ENCODE measurements around the gene SCMH1. TPM values are rescaled to one million over a fixed set of nuclear protein-coding genes. Genes with fewer than 3 reads are reported as not detected.

Gene SCMH1
- total RNA-seq, 1 experiment from 2014 or later = 16.5 TPM

- Histone ChIP-seq H2AFZ (ENCODE audit: low read length) (no peak overlapping the region), H3K56ac (ENCODE audit: insufficient read length, low read depth, low read length) (no peak overlapping the region), H2BK5ac (ENCODE audit: insufficient read length, low read length) (no peak overlapping the region), H2AK5ac (ENCODE audit: insufficient read length, low read length) (no peak overlapping the region), H3K79me2 (ENCODE audit: insufficient read depth, low read length) (no peaks in the 10 kb centered on the region), H3K18ac (ENCODE audit: insufficient read length, low read depth, low read length) (no peak overlapping the region), H3K9ac (ENCODE audit: extremely low read depth, insufficient read length, low read length) (no peak overlapping the region), H4K8ac (replicated peaks; ENCODE audit: insufficient read length, low read depth, low read length) (no peak overlapping the region), H3K4me2 (ENCODE audit: insufficient read depth, insufficient read length, low read length) (no peak overlapping the region), H3K4me1 (ENCODE audit: insufficient read depth, low read length) (no peaks in the 10 kb centered on the region), H2BK15ac (ENCODE audit: low read depth, low read length) (no peak overlapping the region), H3K4ac (ENCODE audit: low read depth, low read length) (no peak overlapping the region), H3K79me1 (ENCODE audit: insufficient read depth, low read depth, low read length, poor library complexity, severe bottlenecking) (no peaks in the 10 kb centered on the region), H2BK20ac (ENCODE audit: low read depth, low read length, poor library complexity, severe bottlenecking) (no peak overlapping the region), H3K9me3 (ENCODE audit: control insufficient read depth, low read depth, low read length) (no peaks in the 10 kb centered on the region), H3K27me3 (ENCODE audit: insufficient read depth, low read length) (no peaks in the 10 kb centered on the region; the same call in 1 of the 2 replicates), H2BK120ac (ENCODE audit: low read depth, low read length, poor library complexity, severe bottlenecking) (no peak overlapping the region), H4K91ac (ENCODE audit: insufficient read length, low read depth, low read length) (no peak overlapping the region), H4K20me1 (ENCODE audit: control insufficient read depth, insufficient read depth, insufficient read length) (no peaks in the 10 kb centered on the region), H3K23me2 (ENCODE audit: insufficient read length, low read depth, low read length, poor library complexity, severe bottlenecking) (no peaks in the 10 kb centered on the region), H3K14ac (ENCODE audit: insufficient read depth, low read length) (no peak overlapping the region), H2BK12ac (ENCODE audit: insufficient read length, low read depth, low read length) (no peak overlapping the region), H3T11ph (ENCODE audit: low read length) (no peak overlapping the region), H3K23ac (ENCODE audit: insufficient read length, low read depth, low read length) (no peak overlapping the region), H3K27ac (ENCODE audit: insufficient read length, low read depth, low read length) (no peak overlapping the region), H4K5ac (ENCODE audit: insufficient read length, low read depth, low read length) (no peak overlapping the region)
- DNase-seq = no peak
- no peak overlapping the region for H3K4me3 Mint-ChIP-seq
- WGBS (ENCODE audit: extremely low coverage, insufficient read length, low lambda C conversion rate) = 100% methylated on average over 1 of the region's 2 CpGs
- peaks cover 37% of the 10 kb centered on the region for H3K27me3 Mint-ChIP-seq (ENCODE audit: low read depth)
- peaks cover 13 to 25% of the 10 kb centered on the region in 2 experiments for H3K4me1 Mint-ChIP-seq
- H3K36me3 Mint-ChIP-seq (ENCODE audit: insufficient read depth in 1 of 3, low read depth in 3 of 3) = no peaks in the 10 kb centered on the region
- H3K9me3 Mint-ChIP-seq = no peaks in the 10 kb centered on the region
- no peak overlapping the region; a peak in 1 of 7 replicates for H3K27ac Mint-ChIP-seq
- TF ChIP-seq, protein P1, sequence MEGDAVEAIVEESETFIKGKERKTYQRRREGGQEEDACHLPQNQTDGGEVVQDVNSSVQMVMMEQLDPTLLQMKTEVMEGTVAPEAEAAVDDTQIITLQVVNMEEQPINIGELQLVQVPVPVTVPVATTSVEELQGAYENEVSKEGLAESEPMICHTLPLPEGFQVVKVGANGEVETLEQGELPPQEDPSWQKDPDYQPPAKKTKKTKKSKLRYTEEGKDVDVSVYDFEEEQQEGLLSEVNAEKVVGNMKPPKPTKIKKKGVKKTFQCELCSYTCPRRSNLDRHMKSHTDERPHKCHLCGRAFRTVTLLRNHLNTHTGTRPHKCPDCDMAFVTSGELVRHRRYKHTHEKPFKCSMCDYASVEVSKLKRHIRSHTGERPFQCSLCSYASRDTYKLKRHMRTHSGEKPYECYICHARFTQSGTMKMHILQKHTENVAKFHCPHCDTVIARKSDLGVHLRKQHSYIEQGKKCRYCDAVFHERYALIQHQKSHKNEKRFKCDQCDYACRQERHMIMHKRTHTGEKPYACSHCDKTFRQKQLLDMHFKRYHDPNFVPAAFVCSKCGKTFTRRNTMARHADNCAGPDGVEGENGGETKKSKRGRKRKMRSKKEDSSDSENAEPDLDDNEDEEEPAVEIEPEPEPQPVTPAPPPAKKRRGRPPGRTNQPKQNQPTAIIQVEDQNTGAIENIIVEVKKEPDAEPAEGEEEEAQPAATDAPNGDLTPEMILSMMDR (conservative IDR thresholded peaks at IDR 0.05) = no peak
Observed at GRCh38 chr1:41281334-41281733, 39.2 kb upstream of the SCMH1 start.

Measured in H9 (cell line).